GM12878 (cell line): Measurements from ENCODE around the gene RIOX2.

Experiments
- BCLAF1 ChIP-seq: fragments of 450-650 bp; IDR thresholded peaks from 2 replicates; pipeline ENCODE4 v1.6.1; 2017; ENCODE audit warnings: antibody characterized with exemption, mild to moderate bottlenecking, moderate library complexity
- BRCA1 ChIP-seq: IDR thresholded peaks from 2 replicates; pipeline ENCODE4 v1.6.1; 2011; ENCODE audit warnings: low read depth, low read length, improper control_type of control experiment
- CTCF ChIP-seq, 3 experiments: IDR thresholded peaks in 2 of 3; conservative IDR thresholded peaks in 1 of 3; 2 replicates each; pipeline ENCODE4 v1.5.1; 2011; ENCODE audit warnings: low read depth in 3 of 3, low read length in 3 of 3, mild to moderate bottlenecking in 3 of 3, control low read depth in 2 of 3, moderate library complexity in 2 of 3, inconsistent platforms in 1 of 3, mixed read lengths in 1 of 3; ENCODE audit not compliant: control insufficient read depth in 2 of 3, insufficient read depth in 1 of 3; ENCODE audit errors: extremely low read depth in 1 of 3
- MYC ChIP-seq: IDR thresholded peaks from 2 replicates; pipeline ENCODE4 v1.6.1; 2011; ENCODE audit warnings: mild to moderate bottlenecking, low read length, moderate library complexity, inconsistent platforms; ENCODE audit not compliant: insufficient read depth, insufficient replicate concordance, insufficient read length, severe bottlenecking
- NR2C2 ChIP-seq: IDR thresholded peaks from 2 replicates; pipeline ENCODE4 v1.6.1; 2011; ENCODE audit warnings: borderline replicate concordance, low read depth; ENCODE audit not compliant: control insufficient read depth, insufficient read length
- SRF ChIP-seq, 2 experiments: IDR thresholded peaks; 2 replicates each; pipeline ENCODE4 v1.6.1; 2011; ENCODE audit warnings: low read depth in 2 of 2, low read length in 2 of 2, mild to moderate bottlenecking in 1 of 2, moderate library complexity in 1 of 2
- TAF1 ChIP-seq: IDR thresholded peaks from 2 replicates; pipeline ENCODE4 v1.6.1; 2011; ENCODE audit warnings: mild to moderate bottlenecking, low read depth, low read length, borderline replicate concordance
- USF2 ChIP-seq: IDR thresholded peaks from 2 replicates; pipeline ENCODE4 v1.6.1; 2011; ENCODE audit warnings: low read depth, low read length, improper control_type of control experiment, borderline replicate concordance
- ZNF207 ChIP-seq: fragments of 450-650 bp; IDR thresholded peaks from 2 replicates; pipeline ENCODE4 v1.6.1; 2014; ENCODE audit warnings: antibody characterized with exemption, mild to moderate bottlenecking, borderline replicate concordance

GRCh38 chr3:97979610-97980009, 7.4 kb upstream of the RIOX2 start:
- no peak for TF ChIP-seq NR2C2
- TF ChIP-seq MYC: no peak
- no peak for TF ChIP-seq SRF (IDR thresholded peaks at IDR 0.05; ENCODE audit: low read depth in 2 of 2, low read length in 2 of 2)
- no peak for TF ChIP-seq CTCF (IDR thresholded peaks at IDR 0.05 in 2 of 3, conservative IDR thresholded peaks at IDR 0.05 in 1 of 3; ENCODE audit: control insufficient read depth in 2 of 3, extremely low read depth in 1 of 3, insufficient read depth in 1 of 3, low read depth in 3 of 3, low read length in 3 of 3)
- TF ChIP-seq BRCA1: no peak
- TF ChIP-seq ZNF207: no peak
- no peak for TF ChIP-seq USF2
- no peak for TF ChIP-seq BCLAF1
- TF ChIP-seq TAF1: no peak
